Colonic mucosa (tissue), 4 donors: ENCODE measurements around the gene DUXB. TPM values are rescaled to one million over a fixed set of nuclear protein-coding genes. Genes with fewer than 3 reads are reported as not detected.

Source experiments
- DNase-seq: peaks from one replicate; pipeline ENCODE4 v3.0.0-alpha.2; 2020
- H3K27ac ChIP-seq: fragments of 200-600 bp; one replicate; pipeline ENCODE4 v1.8.0; 2021
- H3K27me3 ChIP-seq: fragments of 200-600 bp; one replicate; pipeline ENCODE4 v1.8.0; 2021
- H3K36me3 ChIP-seq: fragments of 200-600 bp; one replicate; pipeline ENCODE4 v1.8.0; 2021
- H3K4me1 ChIP-seq: fragments of 200-600 bp; one replicate; pipeline ENCODE4 v1.8.0; 2021; ENCODE audit warnings: mild to moderate bottlenecking
- H3K4me3 ChIP-seq: fragments of 200-600 bp; one replicate; pipeline ENCODE4 v1.8.0; 2021
- H3K9ac ChIP-seq, 2 donors: one replicate each; pipeline ENCODE4 v1.7.0; 2013; ENCODE audit warnings: control low read depth in 2 of 2, low read depth in 2 of 2, low read length in 2 of 2
- H3K9me3 ChIP-seq: fragments of 200-600 bp; one replicate; pipeline ENCODE4 v1.8.0; 2021
- intact Hi-C: fragments of 100-400 bp; cut with DNase I; formaldehyde crosslinking; loops from one replicate; pipeline ENCODE4 v1.14.1; 2022
- total RNA-seq, 2 donors: library from RNA; stranded (reverse); fragmentation: NEBNext Ultra II Directional in 1 of 2; extraction: Animal tissue kit (Norgen Biotek cat#: 25700) in 1 of 2; gene quantifications; one replicate each; pipeline ENCODE4 v1.2.1, GENCODE V29; 2021
- TF ChIP-seq, protein P1 (sequence below): fragments of 200-600 bp; IDR thresholded peaks from one replicate; pipeline ENCODE4 v1.8.0; 2022; ENCODE audit warnings: antibody characterized with exemption, mild to moderate bottlenecking
- donor health status: healthy.
- donor health status: DM: no; HTN: no; CAD: no.
- donor health status: DM: no; HTN: no; CAD: no.

Gene DUXB
- total RNA-seq, 2 donors from 2014 or later = not detected

DNA sequence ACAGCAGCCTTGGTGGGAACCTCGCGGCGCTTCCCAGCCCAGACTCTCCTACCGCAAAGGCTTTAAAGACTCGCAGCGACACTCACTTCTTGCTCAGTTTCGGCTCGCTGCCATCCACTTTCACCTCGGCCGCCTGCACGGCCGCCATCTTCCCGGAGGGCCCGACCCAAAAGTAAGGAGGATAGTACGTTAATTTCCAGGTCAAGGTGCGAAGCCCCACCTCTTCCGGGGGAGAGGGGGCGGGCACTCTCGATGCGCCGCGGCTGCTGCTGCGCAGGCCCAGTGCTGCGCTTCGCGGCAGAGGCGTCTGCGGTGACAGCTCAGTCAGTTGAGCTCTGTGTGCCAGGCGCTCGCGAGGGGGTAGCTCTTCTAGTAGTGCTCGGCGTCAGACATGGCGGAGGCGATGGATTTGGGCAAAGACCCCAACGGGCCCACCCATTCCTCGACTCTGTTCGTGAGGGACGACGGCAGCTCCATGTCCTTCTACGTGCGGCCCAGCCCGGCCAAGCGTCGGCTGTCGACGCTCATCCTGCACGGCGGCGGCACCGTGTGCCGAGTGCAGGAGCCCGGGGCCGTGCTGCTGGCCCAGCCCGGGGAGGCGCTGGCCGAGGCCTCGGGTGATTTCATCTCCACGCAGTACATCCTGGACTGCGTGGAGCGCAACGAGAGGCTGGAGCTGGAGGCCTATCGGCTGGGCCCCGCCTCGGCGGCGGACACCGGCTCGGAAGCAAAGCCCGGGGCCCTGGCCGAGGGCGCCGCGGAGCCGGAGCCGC is 53.6 kb downstream of the DUXB start, which contains the start of the genes KARS1 and TERF2IP:
TSS of gene KARS1 (minus strand) at position 174 of the 773 bp plus-strand sequence. CDS start at position 148, 26 bp downstream.
TSS of gene TERF2IP (plus strand) at position 282 of the 773 bp plus-strand sequence. CDS start at position 392, 110 bp downstream.
- intact Hi-C loops = no loop called here
- Histone ChIP-seq H3K27me3 (no peaks in the 10 kb centered on the region), H3K36me3 (no peaks in the 10 kb centered on the region), H3K9ac (peak within 1 kb of the TSS; percentile 95 to 99), H3K4me3 (peak within 1 kb of the TSS; percentile 94), H3K9me3 (no peaks in the 10 kb centered on the region), H3K27ac (peak within 1 kb of the TSS; percentile 99), H3K4me1 (peaks cover 18% of the 10 kb centered on the region)
- peak; percentile 95 for DNase-seq
- TF ChIP-seq, protein P1, sequence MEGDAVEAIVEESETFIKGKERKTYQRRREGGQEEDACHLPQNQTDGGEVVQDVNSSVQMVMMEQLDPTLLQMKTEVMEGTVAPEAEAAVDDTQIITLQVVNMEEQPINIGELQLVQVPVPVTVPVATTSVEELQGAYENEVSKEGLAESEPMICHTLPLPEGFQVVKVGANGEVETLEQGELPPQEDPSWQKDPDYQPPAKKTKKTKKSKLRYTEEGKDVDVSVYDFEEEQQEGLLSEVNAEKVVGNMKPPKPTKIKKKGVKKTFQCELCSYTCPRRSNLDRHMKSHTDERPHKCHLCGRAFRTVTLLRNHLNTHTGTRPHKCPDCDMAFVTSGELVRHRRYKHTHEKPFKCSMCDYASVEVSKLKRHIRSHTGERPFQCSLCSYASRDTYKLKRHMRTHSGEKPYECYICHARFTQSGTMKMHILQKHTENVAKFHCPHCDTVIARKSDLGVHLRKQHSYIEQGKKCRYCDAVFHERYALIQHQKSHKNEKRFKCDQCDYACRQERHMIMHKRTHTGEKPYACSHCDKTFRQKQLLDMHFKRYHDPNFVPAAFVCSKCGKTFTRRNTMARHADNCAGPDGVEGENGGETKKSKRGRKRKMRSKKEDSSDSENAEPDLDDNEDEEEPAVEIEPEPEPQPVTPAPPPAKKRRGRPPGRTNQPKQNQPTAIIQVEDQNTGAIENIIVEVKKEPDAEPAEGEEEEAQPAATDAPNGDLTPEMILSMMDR = no peak

DNA sequence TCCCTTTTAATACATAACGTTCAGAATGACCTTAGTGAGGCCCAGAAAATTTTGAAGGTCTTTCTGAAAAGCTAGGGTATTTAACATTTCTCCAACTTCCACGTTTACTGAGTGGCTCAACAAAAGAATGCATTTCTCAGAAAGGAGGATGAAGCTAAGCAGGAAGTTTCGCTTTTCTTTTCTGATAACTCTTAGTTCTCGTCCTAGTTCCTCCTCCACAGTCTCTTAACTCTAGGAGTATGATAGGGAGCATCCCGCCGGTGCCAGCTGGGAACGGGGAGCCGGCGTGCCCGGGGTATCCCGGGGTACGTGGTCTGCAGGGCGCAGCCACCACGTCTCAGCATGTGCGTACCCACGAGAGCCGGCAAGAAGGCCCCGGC is 54.2 kb downstream of the DUXB start:
- intact Hi-C loops = no loop called here
- H3K27ac ChIP-seq = peak overlapping the region; percentile 99

DNA sequence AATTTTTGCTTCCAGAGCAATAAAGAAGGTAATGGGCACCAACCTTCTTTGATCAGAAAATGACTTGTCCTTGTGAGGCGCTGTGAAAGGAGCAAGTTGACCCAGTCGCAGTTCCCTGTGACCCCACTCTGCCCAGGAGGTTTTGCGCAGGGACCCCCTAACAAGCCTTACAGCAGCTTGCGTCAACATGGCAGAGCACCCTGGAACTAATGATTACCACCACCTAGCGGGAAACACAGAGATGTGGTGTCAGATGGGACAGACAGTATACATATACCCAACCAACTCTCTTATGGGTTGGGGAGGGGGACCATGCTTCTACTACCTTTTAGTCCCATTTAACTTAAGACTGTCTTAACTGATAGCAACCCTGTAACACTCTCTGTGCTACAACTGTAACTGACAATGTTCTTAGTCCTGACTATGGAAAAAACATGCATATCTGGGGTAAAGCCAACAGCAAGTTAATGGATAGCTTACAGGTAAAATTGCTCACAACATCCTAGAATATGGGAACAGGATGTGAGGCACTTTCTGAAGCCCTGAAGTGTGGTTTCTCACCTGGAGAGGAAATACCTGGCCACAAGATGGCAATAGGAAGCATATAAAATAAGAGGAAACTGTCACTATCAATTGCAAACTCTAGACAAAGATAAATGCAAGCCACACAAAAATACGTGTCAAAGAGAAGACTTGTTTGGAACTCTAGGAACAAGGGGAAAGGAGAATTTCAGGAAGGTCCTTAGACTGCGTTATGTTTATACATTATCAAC is 56.8 kb downstream of the DUXB start:
- Histone ChIP-seq H3K36me3 (no peaks in the 10 kb centered on the region), H3K27ac (no peak overlapping the region), H3K4me3 (no peak overlapping the region), H3K27me3 (no peaks in the 10 kb centered on the region), H3K9me3 (no peaks in the 10 kb centered on the region), H3K4me1 (peaks cover 9% of the 10 kb centered on the region), H3K9ac (no peak overlapping the region)
- DNase-seq = no peak
- TF ChIP-seq, protein P1 = peak; percentile 12
- intact Hi-C loops = no loop called here

More for the DNA sequence above, 54.2 kb downstream of the DUXB start:
- H3K4me1 ChIP-seq = peaks cover 18% of the 10 kb centered on the region
- no peaks in the 10 kb centered on the region for H3K9me3 ChIP-seq
- H3K27me3 ChIP-seq = no peaks in the 10 kb centered on the region
- H3K9ac ChIP-seq = peak overlapping the region; percentile 95 to 99
- TF ChIP-seq, protein P1 = no peak
- DNase-seq = no peak
- no peaks in the 10 kb centered on the region for H3K36me3 ChIP-seq
- peak overlapping the region; percentile 94 for H3K4me3 ChIP-seq

Other genes starting within 250 kb of the DUXB start
- 10 to 100 TPM; 39.7 to 50.9 TPM for gene TMEM170A, start 236.8 kb downstream of the DUXB start, total RNA-seq
- gene CHST6, start 206.0 kb downstream of the DUXB start, total RNA-seq = 1 to 10 TPM; 2.7 to 5.6 TPM
- gene CHST5, start 165.4 kb downstream of the DUXB start, total RNA-seq = 100 to 1,000 TPM; 107 to 142 TPM
- 1 to 10 TPM; 4.7 to 6.3 TPM for gene TMEM231, start 145.2 kb downstream of the DUXB start, total RNA-seq
- gene GABARAPL2, start 135.1 kb downstream of the DUXB start, total RNA-seq = 100 to 1,000 TPM in 1 of 2 donors, 10 to 100 TPM in 1; 73.5 to 111 TPM
- gene ADAT1, start 78.2 kb downstream of the DUXB start, total RNA-seq = 10 to 100 TPM; 33.0 to 38.8 TPM
- 100 to 1,000 TPM; 102 to 151 TPM for gene KARS1, start 53.8 kb downstream of the DUXB start, total RNA-seq
- 10 to 100 TPM; 27.1 to 37.0 TPM for gene TERF2IP, start 53.7 kb downstream of the DUXB start, total RNA-seq
- not detected for gene CPHXL2, start 24.5 kb downstream of the DUXB start, total RNA-seq
- gene CPHXL, start 25.0 kb upstream of the DUXB start, total RNA-seq = not detected